GM18517 (cell line): ENCODE data around the gene EPN1.
A peak's percentile ranks its signal among the peaks of the same experiment; 100 is the strongest.

Experiments
- ATAC-seq: cut with Tn5 transposase; IDR thresholded peaks from one replicate; pipeline ENCODE4 v1.9.1; 2021; ENCODE audit warnings: mild to moderate bottlenecking, moderate library complexity; ENCODE audit not compliant: unreplicated experiment

The EPN1 gene

GRCh38 chr19:55646889-55647731 lies 27.9 kb upstream of the EPN1 start:
- ATAC-seq: no peak

- no peak for ATAC-seq
Measured at GRCh38 chr19:55647732-55648584, 27.1 kb upstream of the EPN1 start, which contains the start of gene CCDC106. TSS of gene CCDC106 (plus strand) at chr19:55648212. CDS start at chr19:55649047, 835 bp downstream.

GRCh38 chr19:55648585-55649267 lies 26.3 kb upstream of the EPN1 start:
- no peak for ATAC-seq

DNA sequence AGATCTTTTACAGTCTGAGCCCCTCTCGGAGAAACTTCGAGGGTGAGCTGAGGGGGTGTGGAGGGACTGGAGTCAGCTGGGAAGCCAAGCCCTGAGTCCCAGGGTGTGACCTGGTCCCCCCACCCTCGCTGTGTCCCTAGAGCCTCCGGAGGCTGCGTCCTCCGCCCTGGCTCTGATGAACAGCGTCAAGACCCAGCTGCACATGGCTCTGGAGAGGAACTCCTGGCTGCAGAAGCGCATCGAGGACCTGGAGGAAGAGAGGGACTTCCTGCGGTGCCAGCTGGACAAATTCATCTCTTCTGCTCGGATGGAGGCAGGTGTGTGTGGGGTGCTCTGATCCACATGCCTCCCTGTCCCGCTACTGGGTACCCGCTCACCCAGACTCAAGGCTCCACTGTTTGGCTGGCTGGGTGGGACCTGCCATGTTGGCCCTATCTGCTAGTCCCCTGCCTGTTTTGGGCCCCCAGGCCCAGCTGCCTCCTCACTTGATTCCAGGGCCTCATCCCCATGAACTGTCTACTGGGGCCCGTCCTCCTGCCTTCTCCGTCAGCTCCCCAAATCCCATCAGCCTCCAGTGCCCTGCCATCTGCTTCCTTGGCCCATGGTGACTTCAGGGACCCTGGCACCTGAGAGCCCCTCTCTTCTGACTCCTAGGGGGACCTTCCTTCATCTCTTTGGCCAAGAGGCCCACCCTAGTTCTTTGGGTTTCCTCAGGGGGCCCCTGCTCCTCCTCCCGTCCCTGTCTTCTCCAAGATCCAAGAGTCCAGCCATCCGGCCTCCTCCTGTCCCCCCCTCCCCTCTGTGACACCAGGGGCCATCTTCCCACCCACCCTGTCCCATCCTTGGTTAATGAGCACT lies 25.5 kb upstream of the EPN1 start:
- ATAC-seq: no peak

GRCh38 chr19:55650126-55650557 lies 24.9 kb upstream of the EPN1 start:
- ATAC-seq: no peak

GRCh38 chr19:55650602-55651230 lies 24.3 kb upstream of the EPN1 start:
- no peak for ATAC-seq

DNA sequence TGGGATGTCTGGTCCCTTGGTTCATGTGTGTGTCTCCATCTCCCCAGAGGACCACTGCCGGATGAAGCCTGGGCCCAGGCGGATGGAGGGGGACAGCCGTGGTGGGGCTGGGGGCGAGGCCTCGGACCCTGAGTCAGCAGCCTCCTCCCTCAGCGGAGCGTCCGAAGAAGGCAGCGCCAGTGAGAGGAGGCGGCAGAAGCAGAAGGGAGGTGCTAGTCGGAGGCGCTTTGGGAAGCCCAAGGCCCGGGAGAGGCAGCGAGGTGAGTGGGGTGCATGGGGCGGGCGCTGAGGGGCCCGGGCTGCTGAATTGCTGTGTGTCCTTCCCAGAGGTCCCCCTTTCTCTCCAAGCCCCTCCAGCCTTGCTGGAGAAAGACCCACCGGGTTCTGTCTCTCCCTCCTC lies 23.8 kb upstream of the EPN1 start:
- ATAC-seq: no peak

DNA sequence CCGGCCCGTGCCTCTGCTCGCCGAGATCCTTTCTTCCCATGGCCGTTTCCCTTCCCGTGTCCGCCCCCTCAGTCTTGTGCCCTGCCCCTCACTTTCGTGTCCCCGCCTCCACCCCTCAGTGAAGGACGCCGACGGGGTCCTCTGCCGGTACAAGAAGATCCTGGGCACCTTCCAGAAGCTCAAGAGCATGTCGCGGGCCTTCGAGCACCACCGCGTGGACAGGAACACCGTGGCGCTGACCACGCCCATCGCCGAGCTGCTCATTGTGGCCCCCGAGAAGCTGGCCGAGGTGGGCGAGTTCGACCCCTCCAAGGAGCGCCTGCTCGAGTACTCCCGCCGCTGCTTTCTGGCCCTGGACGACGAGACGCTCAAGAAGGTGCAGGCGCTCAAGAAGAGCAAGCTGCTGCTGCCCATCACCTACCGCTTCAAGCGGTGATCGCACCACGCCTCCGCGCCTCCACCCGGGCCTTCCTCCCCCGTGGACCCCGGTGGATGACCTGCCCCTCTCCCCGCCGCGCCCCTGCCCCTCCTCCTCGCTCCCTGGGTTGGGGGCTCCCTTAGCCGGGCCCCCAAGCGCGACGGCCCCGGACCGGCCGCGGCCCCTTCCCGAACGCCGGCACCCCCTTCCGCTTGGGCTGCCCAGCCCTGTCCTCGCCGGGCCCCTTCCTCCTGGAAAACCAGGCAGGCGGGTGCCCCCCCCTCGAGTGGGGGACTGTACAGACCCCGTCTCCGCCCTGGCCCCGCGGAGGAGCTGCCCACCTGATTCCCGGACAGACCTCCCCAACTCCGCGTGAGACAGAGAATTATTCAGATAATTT lies 22.5 kb upstream of the EPN1 start:
- ATAC-seq: no peak

DNA sequence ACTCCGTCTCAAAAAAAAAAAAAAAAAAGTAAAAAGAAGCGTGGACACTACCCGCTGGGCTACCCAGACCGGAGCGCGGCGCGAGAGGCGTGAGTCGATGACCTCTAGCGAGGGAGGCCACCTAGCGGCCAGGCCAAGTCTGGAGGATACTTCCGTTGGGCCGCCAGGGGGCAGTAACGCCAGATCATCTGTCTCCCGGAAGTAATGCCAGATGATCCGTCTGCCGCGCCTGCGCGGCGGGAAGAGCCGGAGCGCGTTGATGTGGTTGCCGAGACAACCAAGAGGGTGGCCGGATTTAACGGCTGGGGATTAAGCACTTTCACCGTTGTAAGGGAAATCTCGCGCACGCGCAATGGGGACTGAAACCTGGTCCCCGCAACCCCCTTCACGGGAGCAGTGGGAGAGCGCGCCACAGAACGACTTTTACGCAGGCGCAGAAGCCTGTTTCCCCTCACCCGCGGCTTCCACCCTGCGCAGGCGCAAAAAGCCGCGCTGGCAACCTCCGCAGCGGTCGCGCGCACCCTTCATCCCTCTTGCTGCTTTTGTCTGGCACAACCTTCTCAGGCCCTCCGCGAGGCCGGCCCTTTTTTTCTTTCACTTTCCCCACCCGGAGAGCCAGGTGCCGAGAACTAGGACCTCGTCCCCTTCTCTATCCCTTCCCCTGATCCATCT lies 21.2 kb upstream of the EPN1 start:
- peak; percentile 34 for ATAC-seq

- peak; percentile 62 for ATAC-seq
Measured at GRCh38 chr19:55654323-55654867, 20.6 kb upstream of the EPN1 start.

GRCh38 chr19:55654868-55655647 lies 20.0 kb upstream of the EPN1 start, which contains the start of gene U2AF2:
TSS of gene U2AF2 (plus strand) at chr19:55655035. CDS start at chr19:55655105, 70 bp downstream.
- ATAC-seq: peak; percentile 37

- ATAC-seq: no peak
Measured at GRCh38 chr19:55655648-55656040, 19.4 kb upstream of the EPN1 start.

- ATAC-seq: no peak
Measured at GRCh38 chr19:55656552-55656951, 18.5 kb upstream of the EPN1 start.

DNA sequence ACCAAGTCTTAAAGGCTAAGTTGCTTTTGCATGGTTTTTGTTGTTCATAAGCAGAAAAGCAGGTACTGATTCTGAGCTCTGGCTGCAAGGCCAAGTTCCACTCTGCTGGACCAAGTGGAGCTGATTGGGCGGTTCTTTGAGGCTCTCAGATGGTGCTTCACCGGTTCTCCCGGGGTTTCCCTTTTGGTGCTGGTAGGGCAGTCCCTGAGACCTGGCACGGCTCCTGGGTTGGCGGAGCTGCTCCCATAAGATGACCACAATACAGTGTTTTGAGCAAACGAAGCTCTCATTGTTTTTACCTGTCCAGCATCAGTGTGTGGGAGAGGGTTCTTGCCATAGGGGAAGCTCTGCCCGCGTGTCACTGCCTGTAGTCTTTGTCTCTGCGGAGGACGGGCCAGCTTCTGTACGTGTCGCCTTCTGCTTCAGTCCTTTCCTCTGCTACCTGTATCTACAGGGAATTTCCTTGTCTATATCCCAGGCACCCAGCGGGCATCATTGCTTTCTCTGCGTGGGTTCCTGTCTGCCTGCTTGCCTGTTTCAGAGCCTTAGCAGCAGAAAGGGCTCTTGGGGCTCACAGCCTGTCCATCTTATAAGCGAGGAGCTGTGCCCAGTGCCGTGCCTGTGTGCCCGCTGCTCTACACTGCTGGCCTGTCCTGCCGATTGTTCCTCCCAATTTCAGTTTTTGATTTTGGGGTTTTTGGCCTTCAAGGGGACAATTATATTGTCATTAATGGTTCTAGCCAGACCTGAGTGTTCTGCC lies 17.9 kb upstream of the EPN1 start:
- ATAC-seq: no peak

- ATAC-seq: no peak
Measured at GRCh38 chr19:55658846-55659459, 16.1 kb upstream of the EPN1 start.

- no peak for ATAC-seq
Measured at GRCh38 chr19:55659822-55660221, 15.2 kb upstream of the EPN1 start.
